GM12878 (cell line): ENCODE results near the gene PPP6R2. TPM values are rescaled to one million over a fixed set of nuclear protein-coding genes. Genes with fewer than 3 reads are reported as not detected.

Source experiments
- ATAC-seq: fragments of 200-7000 bp; cut with Tn5 transposase; 3 replicates; pipeline ENCODE4 v1.9.1; 2020; ENCODE audit warnings: mild to moderate bottlenecking, moderate library complexity
- BruUV-seq: library from RNA; stranded (reverse); fragments of 400-500 nt; replicated peaks from 2 replicates; lab custom pipeline; 2021; lab: Mats Ljungman, UMichigan
- CTCF ChIA-PET: fragments of 300-600 bp; sonication (Branson Sonifier 250); formaldehyde crosslinking; extraction: SDS; loops from one replicate; lab custom pipeline; 2021; ENCODE audit warnings: inconsistent platforms; lab: Yijun Ruan, JAX
- POLR2A ChIA-PET: fragments of 350-600 bp; formaldehyde crosslinking; extraction: SDS; loops from one replicate; lab custom pipeline; 2021; ENCODE audit warnings: inconsistent platforms; lab: Charles Lee
- RAD21 ChIA-PET: fragments of 300-600 bp; sonication (Branson Sonifier 250); formaldehyde crosslinking; loops from one replicate; lab custom pipeline; 2023; ENCODE audit warnings: antibody characterized with exemption; ENCODE audit not compliant: unreplicated experiment; lab: Charles Lee
- SMC1A ChIA-PET: fragments of 300-600 bp; sonication (Branson Sonifier 250); formaldehyde crosslinking; loops from one replicate; lab custom pipeline; 2023; ENCODE audit not compliant: unreplicated experiment, uncharacterized antibody; lab: Charles Lee
- DNase-seq: peaks from one replicate; pipeline ENCODE4 v3.0.0-alpha.2; 2011; ENCODE audit warnings: low read depth, low spot score
- FAIRE-seq: peaks from 3 replicates; lab custom pipeline; 2011; peaks lifted over from hg19 to GRCh38; lab: Jason Lieb, UNC
- H2AFZ ChIP-seq: 2 replicates; pipeline ENCODE4 v1.6.0; 2011; ENCODE audit warnings: low read depth, low read length, control low read depth; ENCODE audit not compliant: control insufficient read depth
- H3K27ac ChIP-seq: 2 replicates; pipeline ENCODE4 v1.5.1; 2011; ENCODE audit warnings: control low read depth; ENCODE audit not compliant: control insufficient read depth, insufficient read depth
- H3K27me3 ChIP-seq, 2 experiments: replicated peaks in 1 of 2; 2 replicates each; pipeline versions ENCODE4 v1.6.0 to v1.6.1; 2011; ENCODE audit warnings: low read length in 1 of 2; ENCODE audit not compliant: control insufficient read depth in 2 of 2, insufficient read depth in 2 of 2
- H3K36me3 ChIP-seq, 2 experiments: 2 replicates each; pipeline ENCODE4 v1.5.1; 2011; ENCODE audit warnings: low read length in 1 of 2; ENCODE audit not compliant: control insufficient read depth in 2 of 2, insufficient read depth in 2 of 2
- H3K4me1 ChIP-seq: 2 replicates; pipeline ENCODE4 v1.6.1; 2011; ENCODE audit warnings: mild to moderate bottlenecking, low read length, moderate library complexity, mixed read lengths; ENCODE audit not compliant: control insufficient read depth, insufficient read depth
- H3K4me2 ChIP-seq: 2 replicates; pipeline ENCODE4 v1.6.0; 2011; ENCODE audit warnings: control low read depth; ENCODE audit not compliant: control insufficient read depth, insufficient read depth
- H3K4me3 ChIP-seq: fragments of 200-600 bp; sonication (generic); 2 replicates; pipeline ENCODE4 v1.5.1; 2016
- H3K79me2 ChIP-seq: 2 replicates; pipeline ENCODE4 v1.6.0; 2011; ENCODE audit warnings: low read length; ENCODE audit not compliant: control insufficient read depth, insufficient read depth
- H3K9ac ChIP-seq: 2 replicates; pipeline ENCODE4 v1.8.0; 2011; ENCODE audit warnings: low read length, control low read depth, mixed read lengths; ENCODE audit not compliant: control insufficient read depth, insufficient read depth
- H3K9me3 ChIP-seq: replicated peaks from 3 replicates; pipeline ENCODE4 v1.5.1; 2011; ENCODE audit warnings: mild to moderate bottlenecking, low read length; ENCODE audit not compliant: control insufficient read depth, insufficient read depth
- H4K20me1 ChIP-seq: 2 replicates; pipeline ENCODE4 v1.6.0; 2011; ENCODE audit not compliant: control insufficient read depth, insufficient read depth
- CREB1 ChIP-seq: IDR thresholded peaks from 2 replicates; pipeline ENCODE4 v1.6.1; 2012; ENCODE audit warnings: low read depth, mild to moderate bottlenecking, inconsistent platforms
- GATAD2B ChIP-seq: fragments of 450-650 bp; conservative IDR thresholded peaks from 2 replicates; pipeline ENCODE4 v1.6.1; 2017; ENCODE audit warnings: low read depth, mild to moderate bottlenecking, moderate library complexity
- POLR2A ChIP-seq: IDR thresholded peaks from 2 replicates; pipeline ENCODE4 v1.6.1; 2011; ENCODE audit warnings: low read depth, mild to moderate bottlenecking, low read length
- USF1 ChIP-seq: IDR thresholded peaks from 2 replicates; pipeline ENCODE4 v1.6.1; 2011; ENCODE audit warnings: borderline replicate concordance, low read depth, mild to moderate bottlenecking, moderate library complexity, mixed read lengths, low read length; ENCODE audit not compliant: insufficient read depth; ENCODE audit errors: extremely low read length
- WGBS: methylation state at CpG from one replicate; pipeline ENCODE4 v1.1.6; 2016; ENCODE audit warnings: low lambda C conversion rate; ENCODE audit not compliant: insufficient replicate concordance, insufficient coverage; ENCODE audit errors: missing lambda C conversion rate; 5-methylcytosine and 5-hydroxymethylcytosine counted together
- in situ Hi-C: fragments of 300-500 bp; cut with MboI; formaldehyde crosslinking; loops from 9 replicates; pipeline ENCODE4 v1.14.3; 2018; ENCODE audit warnings: mixed read lengths
- intact Hi-C: fragments of 100-400 bp; cut with micrococcal nuclease; formaldehyde crosslinking; loops from one replicate; pipeline ENCODE4 v1.14.2; 2022; ENCODE audit not compliant: unreplicated experiment
- polyA plus RNA-seq, 11 experiments: library from polyadenylated mRNA; depleted of rRNA in 4 of 11; unstranded in 6 of 11; stranded (reverse) in 5 of 11; fragments of >200 nt; fragmentation: Nextera tagmentation in 4 of 11; fragmentation: Illumina TruSeq in 1 of 11; extraction: Ambion mirVana in 4 of 11; extraction: Trizol in 1 of 11; gene quantifications; 1 replicate in 1 of 11; 2 replicates in 10 of 11; pipeline versions ENCODE4 v1.2.1 to v1.2.3, GENCODE V29; 2011 to 2016; ENCODE audit warnings: inconsistent platforms in 2 of 11, missing spikeins in 2 of 11, low read depth in 1 of 11
- total RNA-seq, 4 experiments: library from RNA; depleted of rRNA in 3 of 4; stranded (reverse); fragments of >200 nt in 3 of 4; fragmentation: Illumina TruSeq in 1 of 4; extraction: Trizol in 1 of 4; gene quantifications; 2 replicates each; pipeline versions ENCODE4 v1.2.1 to v1.2.3, GENCODE V29; 2013 to 2021

Gene PPP6R2
- total and polyA plus RNA-seq, 10 of the 15 experiments (the other 5 are each of a cell fraction or from before 2014, with no cell fraction given), result 0.29 to 52.6 (median 25.4) TPM

GRCh38 chr22:50446708-50447575 is 103.8 kb downstream of the PPP6R2 start:
- FAIRE-seq (no peak), DNase-seq (no peak), ATAC-seq (no peak)
- TF ChIP-seq CREB1 (no peak), POLR2A (0 out of 2 replicates have a peak, but pooled peaks have one; percentile 39), GATAD2B (no peak), USF1 (no peak)
- H3K4me3 ChIP-seq, result no peak overlapping the region
- RAD21 ChIA-PET, result no interaction called here
- 94% methylated on average over 34 of the region's 54 CpGs for WGBS
- H3K79me2 ChIP-seq, result no peaks in the 10 kb centered on the region
- H3K9ac ChIP-seq, result no peak overlapping the region
- H4K20me1 ChIP-seq, result no peaks in the 10 kb centered on the region
- CTCF ChIA-PET, result no interaction called here
- no peaks in the 10 kb centered on the region; the same call in 1 of the 2 replicates for H3K4me1 ChIP-seq
- no peak overlapping the region for H3K27ac ChIP-seq
- BruUV-seq, result no TSS peak
- SMC1A ChIA-PET, result no interaction called here
- no peak overlapping the region for H2AFZ ChIP-seq
- in situ Hi-C loops (no loop called here), intact Hi-C loops (no loop called here)
- no peaks in the 10 kb centered on the region for H3K9me3 ChIP-seq
- H3K4me2 ChIP-seq, result no peak overlapping the region
- no peaks in the 10 kb centered on the region for H3K27me3 ChIP-seq
- peaks cover 5 to 23% of the 10 kb centered on the region in 2 experiments; a peak in 3 of 4 replicates for H3K36me3 ChIP-seq
- POLR2A ChIA-PET, result no interaction called here
